Measurements from ENCODE around the gene ACAD10. TPM values are rescaled to one million over a fixed set of nuclear protein-coding genes. Genes with fewer than 3 reads are reported as not detected.

Gene ACAD10
- total and polyA plus RNA-seq, 3 donors from 2014 or later, result 35.2 to 65.7 (median 58.2) TPM

Small RNAs within 50 kb of the gene (microRNA-seq; reads per million reads assigned to microRNA genes)
- 0.70 to 1.4 reads per million in 2 donors for gene MIR6761 (ENCODE audit: borderline number of aligned reads in 2 of 2, borderline replicate concordance in 1 of 2)

Small RNAs within 50 kb of the gene (small RNA-seq; reads per million reads assigned to genes)
- gene MIR6761, result 0.18 to 0.28 reads per million in 2 donors

Other genes with a start within 250 kb of the ACAD10 start
- 100 to 1,000 TPM; 145 to 165 TPM for gene ATXN2, start 86.7 kb upstream of the ACAD10 start, total RNA-seq
- gene ATXN2, start 86.7 kb upstream of the ACAD10 start, polyA plus RNA-seq (ENCODE audit: insufficient read depth, low read depth, low replicate concordance), result 61.4 TPM
- gene BRAP, start 97 bp upstream of the ACAD10 start, total RNA-seq, result 10 to 100 TPM; 71.4 to 99.1 TPM
- 167 TPM for gene BRAP, start 97 bp upstream of the ACAD10 start, polyA plus RNA-seq (ENCODE audit: insufficient read depth, low read depth, low replicate concordance)
- 10 to 100 TPM; 58.4 to 76.6 TPM for gene ALDH2, start 80.9 kb downstream of the ACAD10 start, total RNA-seq
- 96.4 TPM for gene ALDH2, start 80.9 kb downstream of the ACAD10 start, polyA plus RNA-seq (ENCODE audit: insufficient read depth, low read depth, low replicate concordance)
- 10 to 100 TPM; 62.9 to 77.8 TPM for gene MAPKAPK5, start 156.2 kb downstream of the ACAD10 start, total RNA-seq
- 35.6 TPM for gene MAPKAPK5, start 156.2 kb downstream of the ACAD10 start, polyA plus RNA-seq (ENCODE audit: insufficient read depth, low read depth, low replicate concordance)

All from testis (tissue), 3 donors.